ENCODE data around the gene FOXL3.

GRCh38 chr7:248732-249435 lies 41.1 kb upstream of the FOXL3 start:
- TF ChIP-seq CTCF (IDR thresholded peaks at IDR 0.05) (no peak), EP300 (IDR thresholded peaks at IDR 0.05) (no peak), POLR2A (IDR thresholded peaks at IDR 0.05) (no peak)
